Activated T-helper 1 cell treated with Interleukin-2 at 50 U/mL for 16 hours (primary cell): ENCODE results near the gene CAPN9.
"Not testable (repeated sequence)": the region's sequence is repeated elsewhere in the genome, so short reads cannot be mapped to it uniquely, and the experiment has no call there.

ENCODE experiments used
- DNase-seq: peaks from one replicate; pipeline ENCODE4 v3.0.0-alpha.2; 2020; ENCODE audit warnings: low read depth

The CAPN9 gene

GRCh38 chr1:230826166-230826875, 79.1 kb downstream of the CAPN9 start:
- no peak for DNase-seq

GRCh38 chr1:230827081-230827681, 80.0 kb downstream of the CAPN9 start:
- DNase-seq = no peak

- no peak for DNase-seq
These were observed 80.6 kb downstream of the CAPN9 start for GRCh38 chr1:230827801-230828200.

GRCh38 chr1:230828421-230828820, 81.2 kb downstream of the CAPN9 start:
- DNase-seq = no peak

- no peak for DNase-seq
These were observed 84.6 kb downstream of the CAPN9 start for GRCh38 chr1:230831771-230832170.

- DNase-seq = no peak
These were observed 85.3 kb downstream of the CAPN9 start for GRCh38 chr1:230832476-230832875.

GRCh38 chr1:230833511-230833910, 86.3 kb downstream of the CAPN9 start:
- DNase-seq = no peak

GRCh38 chr1:230834292-230834691, 87.1 kb downstream of the CAPN9 start:
- DNase-seq = no peak

GRCh38 chr1:230836347-230836746, 89.2 kb downstream of the CAPN9 start:
- DNase-seq = no peak

GRCh38 chr1:230836793-230837192, 89.6 kb downstream of the CAPN9 start:
- DNase-seq = no peak

GRCh38 chr1:230839173-230839572, 92.0 kb downstream of the CAPN9 start:
- DNase-seq = no peak

GRCh38 chr1:230842801-230843200, 95.6 kb downstream of the CAPN9 start:
- DNase-seq = no peak

- no peak for DNase-seq
These were observed 96.5 kb downstream of the CAPN9 start for GRCh38 chr1:230843503-230844309.

GRCh38 chr1:230844561-230844960, 97.4 kb downstream of the CAPN9 start:
- DNase-seq = no peak

GRCh38 chr1:230845184-230845583, 98.0 kb downstream of the CAPN9 start:
- DNase-seq = not testable (repeated sequence)

GRCh38 chr1:230848235-230848634, 101.0 kb downstream of the CAPN9 start:
- DNase-seq = no peak

GRCh38 chr1:230849451-230850224, 102.5 kb downstream of the CAPN9 start:
- DNase-seq = no peak

- DNase-seq = no peak
These were observed 103.4 kb downstream of the CAPN9 start for GRCh38 chr1:230850547-230850946.

- no peak for DNase-seq
These were observed 104.1 kb downstream of the CAPN9 start for GRCh38 chr1:230851291-230851691.
